Karpas-422 (cell line): ENCODE results near the gene C19orf81. TPM values are rescaled to one million over a fixed set of nuclear protein-coding genes. Genes with fewer than 3 reads are reported as not detected.
A peak's percentile ranks its signal among the peaks of the same experiment; 100 is the strongest.

Source experiments
- DNase-seq: peaks from one replicate; pipeline ENCODE4 v3.0.0-alpha.2; 2015
- H2AFZ ChIP-seq: fragments of 200-600 bp; sonication (generic); 2 replicates; pipeline ENCODE4 v1.6.1; 2014; ENCODE audit warnings: antibody characterized with exemption, low read length, mixed read lengths
- H3K27ac ChIP-seq: fragments of 200-600 bp; sonication (generic); 2 replicates; pipeline ENCODE4 v1.5.1; 2014; ENCODE audit warnings: mild to moderate bottlenecking, low read length, moderate library complexity
- H3K27me3 ChIP-seq: fragments of 200-600 bp; sonication (generic); 2 replicates; pipeline ENCODE4 v1.6.1; 2014; ENCODE audit warnings: low read length, mixed read lengths
- H3K36me3 ChIP-seq: fragments of 200-600 bp; sonication (generic); 2 replicates; pipeline ENCODE4 v1.6.1; 2014; ENCODE audit warnings: low read length, mixed read lengths; ENCODE audit not compliant: insufficient read depth
- H3K4me1 ChIP-seq: fragments of 200-600 bp; sonication (generic); 2 replicates; pipeline ENCODE4 v1.6.1; 2014; ENCODE audit warnings: mild to moderate bottlenecking, low read length, mixed read lengths
- H3K4me2 ChIP-seq: fragments of 200-600 bp; sonication (generic); 2 replicates; pipeline ENCODE4 v1.6.1; 2014; ENCODE audit warnings: low read length, low read depth, mild to moderate bottlenecking; ENCODE audit not compliant: poor library complexity, severe bottlenecking
- H3K4me3 ChIP-seq: fragments of 200-600 bp; sonication (generic); 2 replicates; pipeline ENCODE4 v1.5.1; 2014; ENCODE audit warnings: mild to moderate bottlenecking, antibody characterized with exemption, low read length, mixed read lengths
- H3K79me2 ChIP-seq: fragments of 200-600 bp; sonication (generic); 2 replicates; pipeline ENCODE4 v1.6.1; 2014; ENCODE audit warnings: mild to moderate bottlenecking, low read length, mixed read lengths
- H3K9ac ChIP-seq: fragments of 200-600 bp; sonication (generic); 2 replicates; pipeline ENCODE4 v1.6.0; 2014; ENCODE audit warnings: low read length
- H3K9me2 ChIP-seq: fragments of 200-600 bp; sonication (generic), shearing (Covaris generic); replicated peaks from 2 replicates; pipeline ENCODE4 v1.6.0; 2014; ENCODE audit warnings: mild to moderate bottlenecking, low read length, moderate library complexity; ENCODE audit not compliant: insufficient read depth
- H3K9me3 ChIP-seq: fragments of 300-700, 200-600 bp; sonication (generic); 2 replicates; pipeline ENCODE4 v1.6.1; 2014; ENCODE audit warnings: low read length, mixed read lengths
- H4K20me1 ChIP-seq: fragments of 200-600 bp; sonication (generic); 2 replicates; pipeline ENCODE4 v1.6.1; 2014; ENCODE audit warnings: mild to moderate bottlenecking, antibody characterized with exemption, low read length, low read depth; ENCODE audit not compliant: insufficient read depth
- total RNA-seq: library from RNA; depleted of rRNA; stranded (reverse); fragments of >200 nt; shearing (Covaris generic); gene quantifications from 2 replicates; pipeline ENCODE4 v1.2.3, GENCODE V29; 2014; ENCODE audit warnings: low replicate concordance

The C19orf81 gene
- total RNA-seq, 1 experiment from 2014 or later = not detected

GRCh38 chr19:50647879-50648615 lies 1.2 kb upstream of the C19orf81 start:
- H3K27ac ChIP-seq = no peak overlapping the region
- H3K4me2 ChIP-seq = no peak overlapping the region
- no peaks in the 10 kb centered on the region for H3K4me1 ChIP-seq
- no peaks in the 10 kb centered on the region for H3K79me2 ChIP-seq
- H4K20me1 ChIP-seq = no peaks in the 10 kb centered on the region
- H3K27me3 ChIP-seq = no peaks in the 10 kb centered on the region
- H3K9me3 ChIP-seq = no peaks in the 10 kb centered on the region
- H2AFZ ChIP-seq = no peak overlapping the region
- no peaks in the 10 kb centered on the region for H3K9me2 ChIP-seq
- no peak overlapping the region for H3K9ac ChIP-seq
- H3K36me3 ChIP-seq = no peaks in the 10 kb centered on the region
- DNase-seq = no peak
- no peak overlapping the region for H3K4me3 ChIP-seq

GRCh38 chr19:50648659-50649058 lies 586 bp upstream of the C19orf81 start:
- H3K9ac ChIP-seq = no peak overlapping the region
- no peaks in the 10 kb centered on the region for H3K4me1 ChIP-seq
- no peak overlapping the region for H3K4me3 ChIP-seq
- H3K79me2 ChIP-seq = no peaks in the 10 kb centered on the region
- DNase-seq = no peak
- no peak overlapping the region for H3K4me2 ChIP-seq
- H3K36me3 ChIP-seq = no peaks in the 10 kb centered on the region
- no peaks in the 10 kb centered on the region for H3K9me2 ChIP-seq
- no peak overlapping the region for H2AFZ ChIP-seq
- no peaks in the 10 kb centered on the region for H3K27me3 ChIP-seq
- H4K20me1 ChIP-seq = no peaks in the 10 kb centered on the region
- H3K27ac ChIP-seq = no peak overlapping the region
- no peaks in the 10 kb centered on the region for H3K9me3 ChIP-seq

GRCh38 chr19:50651174-50651573 lies 1.9 kb downstream of the C19orf81 start:
- Histone ChIP-seq H3K27ac (no peak overlapping the region), H3K4me1 (no peaks in the 10 kb centered on the region), H3K4me2 (no peak overlapping the region), H3K27me3 (no peaks in the 10 kb centered on the region), H3K9ac (no peak overlapping the region), H3K36me3 (no peaks in the 10 kb centered on the region), H3K9me3 (no peaks in the 10 kb centered on the region), H3K9me2 (no peaks in the 10 kb centered on the region), H3K4me3 (no peak overlapping the region), H2AFZ (no peak overlapping the region), H4K20me1 (no peaks in the 10 kb centered on the region), H3K79me2 (no peaks in the 10 kb centered on the region)
- no peak for DNase-seq

- Histone ChIP-seq H3K9ac (no peak overlapping the region), H3K9me2 (no peaks in the 10 kb centered on the region), H3K79me2 (no peaks in the 10 kb centered on the region), H3K4me2 (no peak overlapping the region), H4K20me1 (no peaks in the 10 kb centered on the region), H3K27me3 (no peaks in the 10 kb centered on the region), H2AFZ (no peak overlapping the region), H3K4me1 (peaks cover 3% of the 10 kb centered on the region), H3K9me3 (no peaks in the 10 kb centered on the region), H3K4me3 (no peak overlapping the region), H3K27ac (no peak overlapping the region), H3K36me3 (no peaks in the 10 kb centered on the region)
- no peak for DNase-seq
These were observed 3.5 kb downstream of the C19orf81 start for GRCh38 chr19:50652722-50653121.

- Histone ChIP-seq H3K79me2 (no peaks in the 10 kb centered on the region), H3K27me3 (no peaks in the 10 kb centered on the region), H3K4me1 (peaks cover 4% of the 10 kb centered on the region), H3K4me2 (no peak overlapping the region), H3K4me3 (no peak overlapping the region), H2AFZ (no peak overlapping the region), H3K27ac (no peak overlapping the region), H3K9me2 (no peaks in the 10 kb centered on the region), H3K9me3 (no peaks in the 10 kb centered on the region), H4K20me1 (no peaks in the 10 kb centered on the region), H3K36me3 (no peaks in the 10 kb centered on the region), H3K9ac (no peak overlapping the region)
- DNase-seq = no peak
These were observed 5.6 kb downstream of the C19orf81 start for GRCh38 chr19:50654882-50655281.

- Histone ChIP-seq H3K27ac (no peak overlapping the region), H3K9me3 (no peaks in the 10 kb centered on the region), H3K36me3 (no peaks in the 10 kb centered on the region), H3K9ac (peak overlapping the region; percentile 65), H3K79me2 (no peaks in the 10 kb centered on the region), H3K4me3 (peak overlapping the region; percentile 60), H3K27me3 (no peaks in the 10 kb centered on the region), H3K4me1 (peaks cover 15% of the 10 kb centered on the region), H3K9me2 (no peaks in the 10 kb centered on the region), H4K20me1 (no peaks in the 10 kb centered on the region), H2AFZ (no peak overlapping the region), H3K4me2 (peak overlapping the region; percentile 51)
- DNase-seq = no peak
These were observed 8.0 kb downstream of the C19orf81 start for GRCh38 chr19:50657222-50657669.

GRCh38 chr19:50657712-50658440 lies 8.6 kb downstream of the C19orf81 start:
- peaks cover 15% of the 10 kb centered on the region for H3K4me1 ChIP-seq
- H3K4me3 ChIP-seq = peak overlapping the region; percentile 60
- H3K9me2 ChIP-seq = no peaks in the 10 kb centered on the region
- no peaks in the 10 kb centered on the region for H3K79me2 ChIP-seq
- H4K20me1 ChIP-seq = no peaks in the 10 kb centered on the region
- DNase-seq = peak; percentile 97
- H2AFZ ChIP-seq = peak overlapping the region; percentile 47; the same call in 1 of the 2 replicates
- no peaks in the 10 kb centered on the region for H3K27me3 ChIP-seq
- H3K9me3 ChIP-seq = no peaks in the 10 kb centered on the region
- no peak overlapping the region for H3K27ac ChIP-seq
- H3K9ac ChIP-seq = peak overlapping the region; percentile 65
- H3K36me3 ChIP-seq = no peaks in the 10 kb centered on the region
- H3K4me2 ChIP-seq = peak overlapping the region; percentile 51

GRCh38 chr19:50658441-50659317 lies 9.4 kb downstream of the C19orf81 start:
- no peaks in the 10 kb centered on the region for H3K36me3 ChIP-seq
- no peaks in the 10 kb centered on the region for H3K9me2 ChIP-seq
- no peaks in the 10 kb centered on the region for H3K9me3 ChIP-seq
- no peaks in the 10 kb centered on the region for H4K20me1 ChIP-seq
- no peak for DNase-seq
- no peaks in the 10 kb centered on the region for H3K79me2 ChIP-seq
- H3K4me3 ChIP-seq = peak overlapping the region; percentile 26; the same call in 1 of the 2 replicates
- H3K4me2 ChIP-seq = no peak overlapping the region
- peaks cover 15% of the 10 kb centered on the region for H3K4me1 ChIP-seq
- no peak overlapping the region for H3K9ac ChIP-seq
- H3K27ac ChIP-seq = no peak overlapping the region
- H3K27me3 ChIP-seq = no peaks in the 10 kb centered on the region
- H2AFZ ChIP-seq = no peak overlapping the region
